Omental fat pad (tissue), 4 donors: ENCODE measurements around the gene CRIP1. TPM values are rescaled to one million over a fixed set of nuclear protein-coding genes. Genes with fewer than 3 reads are reported as not detected.

ENCODE experiments used
- ATAC-seq: fragments of 150-250 bp; one replicate; pipeline ENCODE4 v1.9.1; 2016; ENCODE audit warnings: mild to moderate bottlenecking, moderate library complexity; ENCODE audit not compliant: low FRiP score
- DNase-seq: peaks from one replicate; pipeline ENCODE4 v3.0.0-alpha.2; 2019; ENCODE audit warnings: low spot score
- CTCF ChIP-seq, 3 donors: fragments of 450-650 bp; IDR thresholded peaks; one replicate each; pipeline ENCODE4 v1.5.1; 2016 to 2017; ENCODE audit warnings: antibody characterized with exemption in 3 of 3, mild to moderate bottlenecking in 3 of 3, moderate library complexity in 2 of 3
- total RNA-seq, 4 donors: library from RNA; depleted of rRNA; stranded (reverse); fragments of >200 nt; gene quantifications; one replicate each; pipeline ENCODE4 v1.1.0, GENCODE V29; 2016

The CRIP1 gene
- total RNA-seq, 4 donors from 2014 or later = 18.5 to 88.6 (median 43.9) TPM

- TF ChIP-seq CTCF (IDR thresholded peaks at IDR 0.05) = no peak
- ATAC-seq (no peak), DNase-seq (no peak)
These were observed 43.8 kb downstream of the CRIP1 start for GRCh38 chr14:105530285-105531087.

- no peak for ATAC-seq
- TF ChIP-seq CTCF (IDR thresholded peaks at IDR 0.05) = no peak
- DNase-seq = no peak
These were observed 44.6 kb downstream of the CRIP1 start for GRCh38 chr14:105531088-105531893.

- ATAC-seq (no peak), DNase-seq (no peak)
- no peak for TF ChIP-seq CTCF (IDR thresholded peaks at IDR 0.05)
These were observed 45.4 kb downstream of the CRIP1 start for GRCh38 chr14:105531894-105532623.

- no peak for ATAC-seq
- no peak for TF ChIP-seq CTCF (IDR thresholded peaks at IDR 0.05)
- DNase-seq = no peak
These were observed 46.1 kb downstream of the CRIP1 start for GRCh38 chr14:105532735-105533141.

- DNase-seq = no peak
- no peak for ATAC-seq
- no peak for TF ChIP-seq CTCF (IDR thresholded peaks at IDR 0.05)
These were observed 46.7 kb downstream of the CRIP1 start for GRCh38 chr14:105533391-105533790.

- ATAC-seq = no peak
- TF ChIP-seq CTCF (IDR thresholded peaks at IDR 0.05) = no peak
- DNase-seq = no peak
These were observed 47.3 kb downstream of the CRIP1 start for GRCh38 chr14:105533811-105534498.
